Stimulated activated CD8-positive, alpha-beta memory T cell treated with anti-CD3 and anti-CD28 coated beads, Interleukin-4, amount 100 ng/mL, for 1 hour (primary cell): ENCODE measurements around the gene CENPE.

Experiments used
- DNase-seq, 2 donors: peaks; one replicate each; pipeline ENCODE4 v3.0.0-alpha.2; 2020; ENCODE audit warnings: low read depth in 2 of 2, low spot score in 1 of 2

The CENPE gene

GRCh38 chr4:103126126-103126525 is 72.0 kb downstream of the CENPE start:
- no peak for DNase-seq

GRCh38 chr4:103123114-103123513 is 75.0 kb downstream of the CENPE start:
- DNase-seq, result no peak

- no peak for DNase-seq
These were observed 80.0 kb downstream of the CENPE start for GRCh38 chr4:103118166-103118565.

- DNase-seq, result no peak
These were observed 86.5 kb downstream of the CENPE start for GRCh38 chr4:103111598-103111997.

GRCh38 chr4:103108542-103108941 is 89.6 kb downstream of the CENPE start:
- DNase-seq, result no peak

- no peak for DNase-seq
These were observed 92.4 kb downstream of the CENPE start for GRCh38 chr4:103105558-103106356.

GRCh38 chr4:103104886-103105285 is 93.3 kb downstream of the CENPE start:
- no peak for DNase-seq

GRCh38 chr4:103100691-103101090 is 97.5 kb downstream of the CENPE start:
- DNase-seq, result no peak

GRCh38 chr4:103099691-103100392 is 98.3 kb downstream of the CENPE start, which contains the start of gene BDH2:
Gene BDH2 (minus strand): TSS chr4:103099834. CDS start chr4:103096254, 3,580 bp downstream.
- peak in 1 of 2 donors; percentile 10 for DNase-seq

GRCh38 chr4:103098756-103099440 is 99.2 kb downstream of the CENPE start:
- no peak for DNase-seq

GRCh38 chr4:103098341-103098740 is 99.8 kb downstream of the CENPE start:
- no peak for DNase-seq

- DNase-seq, result no peak
These were observed 101.0 kb downstream of the CENPE start for GRCh38 chr4:103097112-103097511.

GRCh38 chr4:103095080-103095479 is 103.1 kb downstream of the CENPE start:
- DNase-seq, result no peak

GRCh38 chr4:103092245-103092644 is 105.9 kb downstream of the CENPE start:
- DNase-seq, result no peak

GRCh38 chr4:103091601-103092223 is 106.4 kb downstream of the CENPE start:
- no peak for DNase-seq

- no peak for DNase-seq
These were observed 108.7 kb downstream of the CENPE start for GRCh38 chr4:103089481-103089880.

- no peak for DNase-seq
These were observed 111.6 kb downstream of the CENPE start for GRCh38 chr4:103086551-103086950.

GRCh38 chr4:103085555-103086196 is 112.5 kb downstream of the CENPE start:
- no peak for DNase-seq

GRCh38 chr4:103079621-103080020 is 118.5 kb downstream of the CENPE start:
- DNase-seq, result no peak

GRCh38 chr4:103076747-103077347 is 121.3 kb downstream of the CENPE start, which contains the start of gene SLC9B2:
Gene SLC9B2 (minus strand): TSS chr4:103076761. CDS start chr4:103067550, 9,211 bp downstream.
- no peak for DNase-seq
